HG03139 (cell line): ENCODE measurements around the gene TRPV2.
"Not testable (repeated sequence)": the region's sequence is repeated elsewhere in the genome, so short reads cannot be mapped to it uniquely, and the experiment has no call there.

ENCODE experiments used
- ATAC-seq: cut with Tn5 transposase; IDR thresholded peaks from one replicate; pipeline ENCODE4 v1.9.1; 2021; ENCODE audit not compliant: unreplicated experiment

TRPV2 gene

GRCh38 chr17:16415031-16415924 lies at the start of gene TRPV2:
Gene TRPV2, plus strand, starts transcription at chr17:16415571. Its CDS starts 2,098 bp downstream, at chr17:16417669.
- peak; percentile 46 for ATAC-seq

- ATAC-seq: no peak
Measured at GRCh38 chr17:16371742-16372141, 43.6 kb upstream of the TRPV2 start.

GRCh38 chr17:16374146-16374938 lies 41.0 kb upstream of the TRPV2 start:
- no peak for ATAC-seq

GRCh38 chr17:16377941-16378341 lies 37.4 kb upstream of the TRPV2 start:
- ATAC-seq: no peak

GRCh38 chr17:16378636-16379282 lies 36.6 kb upstream of the TRPV2 start:
- ATAC-seq: no peak

GRCh38 chr17:16379654-16380053 lies 35.7 kb upstream of the TRPV2 start:
- ATAC-seq: no peak

- peak; percentile 92 for ATAC-seq
Measured at GRCh38 chr17:16380640-16381495, 34.5 kb upstream of the TRPV2 start, which contains the start of gene UBB. Gene UBB, plus strand, starts transcription at chr17:16381091. Its CDS starts 817 bp downstream, at chr17:16381908.

- no peak for ATAC-seq
Measured at GRCh38 chr17:16381496-16381820, 33.9 kb upstream of the TRPV2 start.

- ATAC-seq: no peak
Measured at GRCh38 chr17:16383216-16383615, 32.2 kb upstream of the TRPV2 start.

- no peak for ATAC-seq
Measured at GRCh38 chr17:16383772-16384287, 31.5 kb upstream of the TRPV2 start.

GRCh38 chr17:16384557-16384956 lies 30.8 kb upstream of the TRPV2 start:
- no peak for ATAC-seq

- not testable (repeated sequence) for ATAC-seq
Measured at GRCh38 chr17:16386126-16386507, 29.3 kb upstream of the TRPV2 start.

- no peak for ATAC-seq
Measured at GRCh38 chr17:16391451-16391850, 23.9 kb upstream of the TRPV2 start.

GRCh38 chr17:16392491-16392890 lies 22.9 kb upstream of the TRPV2 start:
- not testable (repeated sequence) for ATAC-seq

GRCh38 chr17:16395887-16396286 lies 19.5 kb upstream of the TRPV2 start:
- not testable (repeated sequence) for ATAC-seq

GRCh38 chr17:16396693-16397092 lies 18.7 kb upstream of the TRPV2 start:
- not testable (repeated sequence) for ATAC-seq

- ATAC-seq: peak; percentile 83
Measured at GRCh38 chr17:16398270-16399267, 16.8 kb upstream of the TRPV2 start.

GRCh38 chr17:16403847-16404246 lies 11.5 kb upstream of the TRPV2 start:
- ATAC-seq: not testable (repeated sequence)
